HG03442 (cell line): ENCODE measurements around the gene TOGARAM1.

ENCODE experiments used
- ATAC-seq: cut with Tn5 transposase; IDR thresholded peaks from one replicate; pipeline ENCODE4 v1.9.1; 2021; ENCODE audit warnings: mild to moderate bottlenecking, moderate library complexity; ENCODE audit not compliant: unreplicated experiment

TOGARAM1 gene

DNA sequence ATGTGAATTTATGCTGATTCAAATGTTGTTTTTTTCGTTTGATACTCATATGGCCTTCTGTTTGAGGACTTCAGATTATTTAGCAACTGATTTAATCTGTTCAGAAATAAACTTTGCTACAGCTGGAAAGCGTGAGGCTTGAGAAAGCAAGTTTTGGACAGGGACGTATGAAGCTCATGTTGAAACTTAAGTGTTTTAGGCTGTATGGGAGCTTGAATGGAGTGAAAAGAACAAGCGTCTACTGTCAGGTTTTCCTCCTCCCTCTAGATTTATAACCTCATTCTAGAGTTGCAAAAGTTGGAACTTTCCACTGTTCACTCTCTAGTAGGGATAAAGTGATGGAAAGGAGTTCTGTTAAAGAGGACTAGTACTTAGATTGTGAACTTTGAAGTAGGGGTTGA lies 123.0 kb downstream of the TOGARAM1 start:
- ATAC-seq = no peak

DNA sequence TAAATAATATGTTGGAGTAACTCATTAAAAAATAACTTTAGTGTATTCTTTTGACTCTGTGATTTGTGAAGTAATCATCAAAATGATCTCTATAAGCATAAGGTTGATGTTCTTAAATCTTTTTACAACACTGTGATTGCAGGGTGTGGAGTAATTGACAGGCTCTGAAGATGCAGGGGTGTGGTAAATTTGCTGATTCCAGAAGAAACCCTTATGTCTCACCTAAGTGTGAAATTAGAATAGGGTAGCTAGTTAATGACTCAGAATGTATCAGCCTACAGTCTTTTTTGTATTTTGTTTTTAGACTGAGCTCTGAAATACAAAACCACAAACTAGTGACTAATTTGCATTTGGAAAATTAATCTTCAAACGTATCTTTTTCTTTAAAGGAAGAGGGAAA lies 127.8 kb downstream of the TOGARAM1 start:
- ATAC-seq = peak; percentile 89

DNA sequence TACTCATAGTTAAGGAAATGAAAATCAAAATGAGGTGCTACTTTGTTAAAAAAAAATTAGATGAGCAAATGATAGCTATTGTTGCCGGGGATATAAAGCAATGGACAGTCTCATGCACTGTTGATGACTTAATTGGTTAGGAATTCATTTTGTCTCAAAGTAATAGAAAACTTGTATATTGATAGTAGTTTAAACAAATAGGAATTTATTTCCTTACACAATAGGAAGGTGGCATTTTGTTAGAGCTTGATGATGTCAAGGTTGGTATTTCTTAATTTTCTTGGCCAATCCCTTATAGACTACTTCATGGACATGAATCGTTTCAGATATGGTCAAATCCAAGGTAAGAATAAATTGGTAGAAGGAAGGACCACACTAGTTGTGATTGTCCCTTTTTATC lies 129.7 kb downstream of the TOGARAM1 start:
- no peak for ATAC-seq

DNA sequence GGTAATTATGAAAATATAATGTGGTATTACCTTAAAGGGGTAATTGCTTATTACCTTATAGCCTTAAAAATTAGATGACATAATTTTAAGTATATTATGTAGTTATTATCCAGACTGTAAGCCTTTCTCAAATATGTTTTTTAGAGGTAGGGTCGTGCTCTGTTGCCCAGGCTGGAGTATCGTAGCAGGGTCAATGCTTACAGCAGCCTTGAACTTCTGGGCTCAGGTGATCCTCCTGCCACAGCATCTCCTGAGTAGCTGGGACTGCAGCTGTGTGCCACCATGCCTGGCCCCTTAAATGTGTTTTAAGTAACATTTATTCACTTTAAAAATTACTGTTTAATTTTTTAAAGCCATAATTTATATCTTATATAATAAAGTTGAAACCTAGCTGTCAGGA lies 132.3 kb downstream of the TOGARAM1 start:
- no peak for ATAC-seq

DNA sequence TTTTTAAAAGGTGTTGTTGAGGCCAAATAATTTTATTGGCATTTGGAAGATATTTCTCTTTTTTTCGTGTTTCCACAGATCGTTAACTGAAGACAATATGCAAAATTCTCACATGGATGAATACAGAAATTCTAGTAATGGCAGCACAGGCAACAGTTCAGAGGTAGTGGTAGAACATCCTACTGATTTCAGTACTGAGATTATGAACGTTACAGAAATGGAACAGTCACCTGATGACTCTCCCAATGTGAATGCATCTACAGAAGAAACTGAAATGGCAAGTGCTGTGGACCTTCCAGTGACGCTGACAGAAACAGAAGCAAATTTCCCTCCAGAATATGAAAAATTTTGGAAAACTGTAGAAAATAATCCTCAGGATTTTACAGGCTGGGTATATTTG lies 133.2 kb downstream of the TOGARAM1 start:
- ATAC-seq = peak; percentile 54

DNA sequence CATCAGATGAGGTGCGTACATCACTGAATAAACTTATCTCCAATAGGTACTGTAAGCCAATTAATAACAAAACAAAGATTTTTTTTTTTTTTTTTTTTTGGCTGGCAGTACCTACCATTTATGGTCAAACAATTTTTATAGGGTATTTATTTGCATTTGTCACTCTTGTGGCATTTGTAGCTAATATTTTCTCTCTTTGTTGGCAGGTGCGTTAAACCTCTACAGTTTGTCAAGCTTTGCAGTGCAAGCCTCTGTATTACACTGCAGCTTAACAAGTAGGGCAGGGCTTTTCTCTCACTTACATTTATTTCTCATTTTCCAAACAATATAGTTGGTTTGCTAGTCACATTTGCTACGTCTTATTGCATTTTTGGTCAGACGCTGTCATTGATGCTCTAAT lies 134.2 kb downstream of the TOGARAM1 start:
- ATAC-seq = no peak

DNA sequence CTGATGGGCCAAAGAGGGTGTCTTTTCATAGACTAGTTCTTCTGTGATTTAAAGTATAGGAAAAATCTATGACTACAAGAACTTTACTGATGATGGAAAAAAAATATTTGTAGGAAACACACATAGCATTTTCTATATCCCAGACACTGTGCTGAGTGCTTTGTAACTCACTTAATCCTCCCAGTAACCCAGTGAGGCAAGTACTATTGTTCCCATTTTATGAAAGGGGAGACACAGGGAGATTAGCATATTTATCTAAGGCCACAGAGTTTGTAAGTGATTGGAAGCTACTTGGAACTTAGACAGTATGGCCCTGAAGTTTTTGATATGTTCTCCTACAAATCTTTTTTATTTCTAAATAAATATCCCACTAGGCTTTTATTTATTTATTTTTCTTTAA lies 141.8 kb downstream of the TOGARAM1 start:
- no peak for ATAC-seq

DNA sequence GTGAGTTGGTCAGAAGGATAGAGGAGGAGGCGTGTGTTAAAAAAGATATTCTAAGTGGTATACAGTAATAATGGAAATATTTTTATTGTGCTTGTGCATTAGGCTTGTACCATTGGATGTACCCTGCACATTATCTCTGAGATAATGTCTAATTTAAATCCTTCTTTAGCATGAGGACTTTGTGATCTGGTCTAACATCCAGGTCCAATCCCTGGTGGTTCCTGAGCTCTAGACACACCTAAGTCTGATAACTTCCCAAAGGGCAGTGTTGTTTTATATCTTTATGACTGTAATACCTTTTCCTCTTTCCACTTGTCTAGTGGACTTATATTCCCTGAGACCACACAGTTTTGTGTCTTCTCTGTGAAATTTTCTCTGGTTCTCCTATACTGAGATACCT lies 142.6 kb downstream of the TOGARAM1 start:
- ATAC-seq = no peak

DNA sequence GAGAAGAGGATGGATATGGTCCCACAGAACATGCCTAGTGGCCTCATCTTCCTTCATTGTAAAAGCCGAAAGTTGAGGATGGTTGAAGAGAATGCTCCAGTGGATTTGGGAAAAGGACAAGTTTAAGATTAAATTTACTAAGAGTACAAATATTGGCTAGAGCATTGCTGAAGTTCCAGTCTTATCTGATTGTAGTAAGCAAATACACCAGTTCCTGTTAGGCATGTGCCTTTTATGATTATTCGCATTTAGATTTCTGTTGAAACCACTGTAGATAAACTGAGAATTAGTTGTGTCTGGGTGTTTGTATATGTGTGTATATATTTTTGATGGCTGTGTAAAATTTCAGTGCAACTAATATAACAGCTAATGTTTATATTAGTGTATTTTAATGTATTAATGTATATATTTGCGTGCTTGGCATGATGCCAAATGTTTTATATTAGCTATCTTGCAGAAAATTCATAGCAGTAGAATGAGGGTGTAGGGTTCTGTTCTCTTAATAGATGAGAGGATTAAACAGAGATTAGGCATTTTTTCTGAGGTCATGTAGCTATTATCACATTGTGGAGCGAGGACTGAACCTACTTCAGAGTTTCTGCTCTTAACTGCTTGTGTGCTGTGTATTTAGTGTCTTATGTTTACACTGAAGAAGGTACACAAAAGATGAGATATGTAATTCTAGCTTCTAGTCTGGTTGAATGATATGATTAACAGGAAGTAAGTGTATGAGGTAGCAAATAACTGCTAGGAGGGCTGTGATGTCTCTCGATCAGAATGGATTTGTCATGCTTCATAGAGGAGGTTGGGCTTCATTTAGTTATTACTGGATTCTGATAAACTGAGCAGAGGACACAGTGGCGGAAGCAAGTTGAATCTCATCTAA lies 151.1 kb downstream of the TOGARAM1 start:
- no peak for ATAC-seq

DNA sequence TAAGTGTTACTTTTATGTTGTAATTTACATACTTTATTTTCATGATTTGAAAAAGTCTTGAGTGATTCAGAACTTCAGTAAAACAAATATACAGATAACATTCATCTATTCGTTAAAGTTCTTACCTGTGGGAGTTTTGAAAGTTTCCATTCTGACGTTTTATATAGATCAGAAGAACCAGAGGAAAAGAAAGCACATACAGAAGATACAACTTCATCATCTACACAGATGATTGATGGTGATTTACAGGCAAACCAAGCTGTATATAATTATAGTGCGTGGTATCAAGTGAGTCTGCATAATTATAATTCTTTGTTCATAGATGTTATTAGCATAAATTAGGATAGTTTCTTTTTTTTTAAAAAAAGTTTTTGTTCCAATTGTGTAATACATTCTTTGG lies 152.3 kb downstream of the TOGARAM1 start:
- ATAC-seq = no peak

DNA sequence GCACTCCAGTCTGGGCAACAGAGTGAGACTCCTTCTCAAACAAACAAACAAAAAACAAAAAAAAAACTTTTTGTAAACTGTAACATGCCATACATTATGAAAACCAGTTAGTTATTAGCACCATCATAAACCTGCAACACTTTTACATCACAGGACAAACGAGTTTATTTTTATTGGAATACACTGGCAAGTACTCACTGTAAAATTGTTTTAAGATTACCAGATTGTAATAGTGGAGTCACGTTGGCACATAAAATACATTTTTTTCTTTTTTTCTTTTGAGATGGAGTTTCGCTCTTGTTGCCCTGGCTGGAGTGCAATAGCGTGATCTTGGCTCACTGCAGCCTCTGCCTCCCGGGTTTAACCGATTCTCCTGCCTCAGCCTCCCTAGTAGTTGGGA lies 156.6 kb downstream of the TOGARAM1 start:
- ATAC-seq = no peak

DNA sequence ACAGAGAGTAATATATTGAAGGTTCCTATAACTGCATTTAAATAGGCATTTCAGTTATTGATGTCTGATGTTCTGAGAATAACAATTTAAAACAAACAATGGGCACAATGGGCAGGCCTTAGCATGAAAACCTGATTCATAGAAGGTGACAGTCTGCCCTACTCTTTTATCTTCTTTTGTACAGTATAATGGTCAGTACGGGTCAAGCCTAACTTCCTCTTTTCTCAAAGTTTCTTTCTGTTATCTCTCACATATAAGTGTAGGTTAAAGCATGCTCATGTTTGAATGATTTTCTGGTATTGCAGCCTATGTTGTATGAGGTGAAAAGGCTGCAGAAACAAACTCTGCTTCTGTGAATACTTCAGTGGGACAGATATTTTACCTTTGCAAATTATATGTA lies 158.1 kb downstream of the TOGARAM1 start:
- ATAC-seq = no peak

DNA sequence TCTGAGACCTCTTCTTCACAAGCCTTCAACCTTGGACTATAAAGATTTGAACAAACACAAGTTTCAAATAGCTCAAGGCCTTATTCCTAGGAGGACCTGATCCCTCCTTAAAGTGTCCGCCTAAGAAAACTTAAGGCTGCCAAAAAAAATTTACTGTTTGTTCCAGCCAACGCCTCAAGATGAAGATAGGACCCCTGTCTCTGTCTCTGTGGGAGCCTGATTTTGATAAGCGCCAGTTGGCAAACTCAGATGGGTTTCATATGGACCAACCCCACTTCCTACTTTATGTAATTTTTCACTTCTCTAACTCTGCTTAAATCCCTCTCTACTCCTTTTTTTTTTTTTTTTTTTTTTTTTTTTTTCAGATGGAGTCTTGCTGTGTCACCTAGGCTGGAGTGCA lies 161.3 kb downstream of the TOGARAM1 start:
- no peak for ATAC-seq
